ENCODE measurements around the gene FCHSD1. TPM values are rescaled to one million over a fixed set of nuclear protein-coding genes. Genes with fewer than 3 reads are reported as not detected.

FCHSD1 gene
- total RNA-seq, 2 experiments from 2014 or later, result 31.9 to 55.3 TPM

DNA sequence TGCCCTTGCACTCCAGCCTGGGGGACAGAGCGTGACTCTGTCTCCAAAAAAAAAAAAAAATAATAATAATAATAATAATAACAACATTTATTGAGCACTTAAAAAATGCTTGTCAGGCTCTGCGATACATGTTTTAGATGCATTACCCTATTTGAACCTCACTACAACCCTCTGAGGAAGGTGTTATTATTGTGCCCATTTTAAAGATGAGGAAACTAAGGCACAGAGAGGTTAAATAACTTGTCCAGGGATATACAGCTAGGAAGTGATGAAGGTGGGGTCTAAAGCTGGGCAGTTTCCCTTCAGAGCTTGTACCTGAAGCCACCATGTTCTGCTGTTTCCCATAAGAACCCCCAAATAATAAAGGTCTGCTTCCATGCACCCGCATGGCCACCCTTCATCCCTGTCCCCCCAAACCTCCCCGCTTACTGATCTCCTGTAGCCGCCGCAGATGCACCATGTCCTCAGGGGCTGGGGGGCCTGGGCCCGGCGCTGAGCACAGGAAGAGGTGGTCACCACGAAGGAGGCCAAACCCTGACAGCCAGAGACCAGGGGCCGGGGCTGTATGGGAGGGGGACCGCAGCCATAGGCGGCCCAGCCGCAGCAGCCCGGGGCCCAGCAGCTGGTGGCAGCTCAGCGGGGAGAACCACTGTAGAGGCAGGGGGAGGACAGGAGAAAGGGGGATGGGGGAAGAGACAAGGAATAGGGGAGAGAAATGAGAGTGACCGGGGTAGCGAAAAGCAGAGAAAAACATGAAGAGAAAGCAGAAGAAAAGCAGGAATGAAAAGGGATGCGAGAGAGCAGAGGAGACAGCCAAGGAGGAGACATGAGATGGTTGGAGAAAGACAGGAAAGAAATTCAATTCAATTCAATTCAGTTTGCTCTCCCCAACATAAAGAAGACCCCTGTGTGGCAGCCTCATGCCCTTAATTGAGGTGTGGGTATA, 15.1 kb upstream of the FCHSD1 start:
- no peak overlapping the region for H3K4me2 ChIP-seq (ENCODE audit: low read length)
- H3K79me2 ChIP-seq (ENCODE audit: insufficient read depth, low read depth, low read length), result no peaks in the 10 kb centered on the region
- BruUV-seq (replicated peaks), result no TSS peak
- H3K9me3 ChIP-seq (ENCODE audit: low read length), result no peaks in the 10 kb centered on the region
- no peaks in the 10 kb centered on the region for H4K20me1 ChIP-seq (ENCODE audit: insufficient read depth, low read length)
- CTCF ChIA-PET (ENCODE audit: unreplicated experiment), result no interaction called here
- no peak overlapping the region for H3K27ac ChIP-seq (ENCODE audit: low read depth, low read length, poor library complexity, severe bottlenecking)
- intact Hi-C loops (cut with micrococcal nuclease; ENCODE audit: unreplicated experiment), result loop anchor here (1.0 kb wide), 2 partner anchors 213 to 294 kb away; no protein-coding TSS in a partner anchor
- no peaks in the 10 kb centered on the region for H3K4me1 ChIP-seq (ENCODE audit: insufficient read depth, low read length, poor library complexity, severe bottlenecking)
- POLR2A ChIA-PET, result interaction anchor here (0.6 to 1.3 kb wide), 4 partner anchors 128 to 469 kb away, joined by 3 read pairs; partner anchors contain the start of gene DELE1
- no peaks in the 10 kb centered on the region for H3K36me3 ChIP-seq (ENCODE audit: insufficient read depth, low read length)
- no peak overlapping the region for H2AFZ ChIP-seq (ENCODE audit: low read length)
- no peaks in the 10 kb centered on the region for H3K9me2 ChIP-seq (ENCODE audit: insufficient read depth, low read length)
- no peak for DNase-seq (ENCODE audit: low spot score)
- TF ChIP-seq, protein P1, sequence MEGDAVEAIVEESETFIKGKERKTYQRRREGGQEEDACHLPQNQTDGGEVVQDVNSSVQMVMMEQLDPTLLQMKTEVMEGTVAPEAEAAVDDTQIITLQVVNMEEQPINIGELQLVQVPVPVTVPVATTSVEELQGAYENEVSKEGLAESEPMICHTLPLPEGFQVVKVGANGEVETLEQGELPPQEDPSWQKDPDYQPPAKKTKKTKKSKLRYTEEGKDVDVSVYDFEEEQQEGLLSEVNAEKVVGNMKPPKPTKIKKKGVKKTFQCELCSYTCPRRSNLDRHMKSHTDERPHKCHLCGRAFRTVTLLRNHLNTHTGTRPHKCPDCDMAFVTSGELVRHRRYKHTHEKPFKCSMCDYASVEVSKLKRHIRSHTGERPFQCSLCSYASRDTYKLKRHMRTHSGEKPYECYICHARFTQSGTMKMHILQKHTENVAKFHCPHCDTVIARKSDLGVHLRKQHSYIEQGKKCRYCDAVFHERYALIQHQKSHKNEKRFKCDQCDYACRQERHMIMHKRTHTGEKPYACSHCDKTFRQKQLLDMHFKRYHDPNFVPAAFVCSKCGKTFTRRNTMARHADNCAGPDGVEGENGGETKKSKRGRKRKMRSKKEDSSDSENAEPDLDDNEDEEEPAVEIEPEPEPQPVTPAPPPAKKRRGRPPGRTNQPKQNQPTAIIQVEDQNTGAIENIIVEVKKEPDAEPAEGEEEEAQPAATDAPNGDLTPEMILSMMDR (conservative IDR thresholded peaks at IDR 0.05; ENCODE audit: low read length), result no peak
- TF ChIP-seq EZH2phosphoT487 (IDR thresholded peaks at IDR 0.05; ENCODE audit: borderline replicate concordance, low read depth, low read length), result no peak
- H3K4me3 ChIP-seq (ENCODE audit: low read depth, low read length, poor library complexity, severe bottlenecking), result no peak overlapping the region

DNA sequence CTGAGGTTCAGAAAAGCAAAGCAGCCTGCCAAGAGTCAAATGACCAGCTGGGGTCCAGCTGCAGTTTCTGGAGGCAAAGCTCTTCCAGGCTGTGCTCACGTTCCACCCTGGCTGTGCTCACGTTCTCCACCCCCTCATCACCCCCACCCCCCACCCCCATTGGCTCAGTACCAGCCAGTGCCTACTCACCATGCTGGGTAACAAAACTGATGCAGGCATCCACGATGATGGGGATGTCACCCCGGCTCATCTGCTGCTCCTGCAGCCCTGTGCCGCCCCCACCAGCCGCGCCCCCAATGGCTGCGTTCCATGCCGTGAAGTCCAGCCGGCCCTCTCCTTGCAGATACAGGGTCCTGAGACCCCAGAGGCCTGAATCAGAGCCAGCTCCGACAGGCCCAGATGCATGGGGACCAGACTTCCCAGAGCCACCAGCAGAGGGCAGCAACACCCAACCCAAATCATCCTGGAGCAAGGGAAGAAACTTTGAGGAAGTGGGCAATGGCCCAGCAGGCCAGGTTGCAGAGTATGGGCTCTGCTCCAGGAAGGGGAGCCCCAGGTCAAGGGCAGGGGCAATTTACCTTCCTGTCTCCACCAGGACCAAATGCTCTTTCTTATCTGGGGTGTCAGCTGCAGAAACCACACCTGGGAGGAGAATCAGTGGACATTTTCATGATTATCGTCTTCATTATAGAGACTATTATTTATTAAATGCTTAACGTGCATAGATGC, 13.7 kb upstream of the FCHSD1 start:
- DNase-seq (ENCODE audit: low spot score), result peak; percentile 80
- Histone ChIP-seq H3K4me1 (ENCODE audit: insufficient read depth, low read length, poor library complexity, severe bottlenecking) (no peaks in the 10 kb centered on the region), H3K9me3 (ENCODE audit: low read length) (no peaks in the 10 kb centered on the region), H2AFZ (ENCODE audit: low read length) (peak overlapping the region; percentile 74; the same call in 1 of the 2 replicates), H4K20me1 (ENCODE audit: insufficient read depth, low read length) (no peaks in the 10 kb centered on the region), H3K4me3 (ENCODE audit: low read depth, low read length, poor library complexity, severe bottlenecking) (no peak overlapping the region), H3K9me2 (ENCODE audit: insufficient read depth, low read length) (no peaks in the 10 kb centered on the region), H3K27ac (ENCODE audit: low read depth, low read length, poor library complexity, severe bottlenecking) (no peak overlapping the region), H3K36me3 (ENCODE audit: insufficient read depth, low read length) (no peaks in the 10 kb centered on the region), H3K79me2 (ENCODE audit: insufficient read depth, low read depth, low read length) (no peaks in the 10 kb centered on the region), H3K4me2 (ENCODE audit: low read length) (no peak overlapping the region)
- intact Hi-C loops (cut with micrococcal nuclease; ENCODE audit: unreplicated experiment), result loop anchor here (1.0 kb wide), 2 partner anchors 214 to 295 kb away; no protein-coding TSS in a partner anchor
- BruUV-seq (replicated peaks), result no TSS peak
- ChIA-PET POLR2A (interaction anchor here (0.7 kb wide), 1 partner anchor 471 kb away, joined by 3 read pairs; no protein-coding TSS in a partner anchor), CTCF (ENCODE audit: unreplicated experiment) (interaction anchor here (0.6 to 1.2 kb wide), 4 partner anchors 16 to 296 kb away, joined by 3 read pairs; no protein-coding TSS in a partner anchor)
- TF ChIP-seq, protein P1 (conservative IDR thresholded peaks at IDR 0.05; ENCODE audit: low read length), result peak; percentile 96
- no peak for TF ChIP-seq EZH2phosphoT487 (IDR thresholded peaks at IDR 0.05; ENCODE audit: borderline replicate concordance, low read depth, low read length)

Data from OCI-LY7 (cell line).